Body of pancreas (tissue), 4 donors: ENCODE measurements around the gene COPG1. TPM values are rescaled to one million over a fixed set of nuclear protein-coding genes. Genes with fewer than 3 reads are reported as not detected.

Experiments
- ATAC-seq: fragments of 150-250 bp; one replicate; pipeline ENCODE4 v1.9.1; 2016
- DNase-seq, 4 donors: peaks; one replicate each; pipeline ENCODE4 v3.0.0-alpha.2; 2019
- H3K27ac ChIP-seq, 4 donors: fragments of 200-600 bp; sonication (generic); 1 replicate in 3 of 4; 2 replicates in 1 of 4; pipeline versions ENCODE4 v1.5.1 to v1.6.1; 2016 to 2019; ENCODE audit warnings: mild to moderate bottlenecking in 1 of 4, mixed read lengths in 1 of 4, moderate library complexity in 1 of 4
- H3K27me3 ChIP-seq, 2 donors: fragments of 200-600 bp; sonication (generic); one replicate each; pipeline ENCODE4 v1.6.0; 2016; ENCODE audit warnings: mild to moderate bottlenecking in 1 of 2
- H3K36me3 ChIP-seq, 2 donors: fragments of 200-600 bp; sonication (generic); replicated peaks in 1 of 2; 2 replicates each; pipeline ENCODE4 v1.5.1; 2016; ENCODE audit warnings: low read depth in 2 of 2; ENCODE audit not compliant: insufficient read depth in 1 of 2
- H3K4me1 ChIP-seq: fragments of 200-600 bp; sonication (generic); one replicate; pipeline ENCODE4 v1.6.0; 2016
- H3K4me3 ChIP-seq, 2 donors: fragments of 200-600 bp; sonication (generic); 1 replicate in 1 of 2; 2 replicates in 1 of 2; pipeline ENCODE4 v1.5.1; 2016 to 2019
- H3K9me3 ChIP-seq, 3 donors: fragments of 200-600 bp; sonication (generic); 1 replicate in 2 of 3; 2 replicates in 1 of 3; pipeline ENCODE4 v1.5.1; 2016
- POLR2A ChIP-seq, 3 donors: fragments of 450-650 bp; IDR thresholded peaks; one replicate each; pipeline ENCODE4 v1.6.1; 2016; ENCODE audit warnings: antibody characterized with exemption in 3 of 3, mild to moderate bottlenecking in 2 of 3
- WGBS, 2 donors: methylation state at CpG; one replicate each; pipeline ENCODE4 v1.1.5; 2017; 5-methylcytosine and 5-hydroxymethylcytosine counted together
- intact Hi-C: fragments of 100-400 bp; cut with DNase I; formaldehyde crosslinking; loops from one replicate; pipeline ENCODE4 v1.15.1; 2023
- total RNA-seq, 2 donors: library from RNA; depleted of rRNA; stranded (reverse); fragments of >200 nt; gene quantifications; one replicate each; pipeline ENCODE4 v1.1.0, GENCODE V29; 2016
- TF ChIP-seq, protein P1 (sequence below), 7 experiments: fragments of 450-650 bp in 4 of 7; fragments of 200-600 bp in 3 of 7; sonication (generic) in 3 of 7; IDR thresholded peaks; one replicate each; pipeline ENCODE4 v1.5.1; 2016 to 2019; ENCODE audit warnings: antibody characterized with exemption in 7 of 7

COPG1 gene
- total RNA-seq, 2 donors from 2014 or later: 62.6 to 75.0 TPM

DNA sequence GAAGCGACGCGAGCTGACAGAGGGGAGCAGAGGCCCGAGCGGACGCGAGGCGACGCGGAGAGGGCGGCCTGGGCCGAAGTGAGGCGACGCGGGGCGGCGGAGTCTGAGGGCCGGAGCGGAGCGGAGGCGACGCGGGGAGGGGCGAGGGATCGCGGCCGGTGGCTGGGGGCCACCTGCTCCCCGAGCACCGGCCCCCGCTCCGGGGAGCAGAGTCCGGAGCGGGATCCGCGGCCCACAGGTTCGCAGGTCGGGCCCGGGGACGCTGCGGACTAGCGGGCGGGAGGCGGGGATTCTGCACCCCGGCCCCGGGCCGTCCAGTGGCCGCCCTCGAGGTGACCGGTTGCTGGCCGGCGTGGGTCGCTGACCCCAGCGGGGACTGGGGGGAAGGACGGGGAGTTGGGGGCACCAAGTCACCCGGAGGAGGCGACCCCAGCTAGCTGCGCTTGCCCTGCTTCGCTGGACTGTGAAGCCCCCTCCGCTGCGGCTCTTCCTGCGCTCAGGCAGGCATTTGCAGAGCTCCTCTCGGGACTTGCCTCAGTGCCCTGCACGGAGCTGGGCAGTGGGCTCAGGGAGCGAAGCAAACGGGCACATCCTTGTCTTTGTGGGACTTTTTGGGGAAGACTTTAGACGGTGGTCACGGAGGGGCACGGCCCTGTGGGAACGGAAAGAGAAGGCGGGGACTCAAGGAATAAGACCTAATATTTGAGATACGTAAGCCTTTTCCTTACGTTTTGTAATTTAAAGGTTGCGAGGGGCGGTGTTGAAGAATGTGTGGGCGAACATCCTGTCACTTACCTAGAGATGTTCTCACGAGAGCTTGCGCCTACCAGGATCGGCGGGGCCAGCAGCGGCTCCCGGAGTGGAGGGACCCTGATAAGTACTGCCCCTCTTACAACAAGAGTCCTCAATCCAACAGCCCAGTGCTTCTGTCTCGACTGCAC is 29.8 kb downstream of the COPG1 start:
- H3K4me1 ChIP-seq: peaks cover 21% of the 10 kb centered on the region
- TF ChIP-seq POLR2A (IDR thresholded peaks at IDR 0.05): peak in 1 of 3 donors; percentile 14
- TF ChIP-seq, protein P1, sequence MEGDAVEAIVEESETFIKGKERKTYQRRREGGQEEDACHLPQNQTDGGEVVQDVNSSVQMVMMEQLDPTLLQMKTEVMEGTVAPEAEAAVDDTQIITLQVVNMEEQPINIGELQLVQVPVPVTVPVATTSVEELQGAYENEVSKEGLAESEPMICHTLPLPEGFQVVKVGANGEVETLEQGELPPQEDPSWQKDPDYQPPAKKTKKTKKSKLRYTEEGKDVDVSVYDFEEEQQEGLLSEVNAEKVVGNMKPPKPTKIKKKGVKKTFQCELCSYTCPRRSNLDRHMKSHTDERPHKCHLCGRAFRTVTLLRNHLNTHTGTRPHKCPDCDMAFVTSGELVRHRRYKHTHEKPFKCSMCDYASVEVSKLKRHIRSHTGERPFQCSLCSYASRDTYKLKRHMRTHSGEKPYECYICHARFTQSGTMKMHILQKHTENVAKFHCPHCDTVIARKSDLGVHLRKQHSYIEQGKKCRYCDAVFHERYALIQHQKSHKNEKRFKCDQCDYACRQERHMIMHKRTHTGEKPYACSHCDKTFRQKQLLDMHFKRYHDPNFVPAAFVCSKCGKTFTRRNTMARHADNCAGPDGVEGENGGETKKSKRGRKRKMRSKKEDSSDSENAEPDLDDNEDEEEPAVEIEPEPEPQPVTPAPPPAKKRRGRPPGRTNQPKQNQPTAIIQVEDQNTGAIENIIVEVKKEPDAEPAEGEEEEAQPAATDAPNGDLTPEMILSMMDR (IDR thresholded peaks at IDR 0.05): no peak
- WGBS, 2 donors: 3% methylated on average over 23 to 58 of the region's 82 CpGs
- H3K9me3 ChIP-seq: no peaks in the 10 kb centered on the region
- H3K27me3 ChIP-seq: no peaks in the 10 kb centered on the region
- H3K4me3 ChIP-seq: peak overlapping the region; percentile 51 to 84
- intact Hi-C loops: no loop called here
- peak overlapping the region; percentile 83 to 96 (median 94) for H3K27ac ChIP-seq
- ATAC-seq (peak; percentile 42), DNase-seq (peak in 3 of 4 donors; percentile 28 to 31 (median 30))
- H3K36me3 ChIP-seq: peaks cover 4 to 11% of the 10 kb centered on the region in 2 donors

DNA sequence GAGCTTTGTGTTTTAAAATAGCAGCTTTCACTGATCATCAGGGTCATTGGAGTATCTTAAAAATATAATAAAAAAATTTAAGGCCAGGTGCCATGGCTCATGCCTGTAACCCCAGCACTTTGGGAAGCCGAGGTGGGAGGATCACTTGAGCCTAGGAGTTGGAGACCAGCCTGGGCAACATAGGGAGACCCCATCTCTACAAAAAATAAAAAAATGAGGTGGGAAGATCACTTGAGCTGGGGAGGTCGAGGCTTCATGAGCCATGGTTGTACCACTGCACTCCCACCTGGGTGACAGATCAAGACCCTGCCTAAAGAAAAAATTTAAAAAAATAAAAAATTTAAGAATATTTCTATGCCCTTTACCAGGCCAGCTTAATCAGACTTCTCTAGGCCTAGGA is 30.8 kb downstream of the COPG1 start:
- no peak for ATAC-seq
- Histone ChIP-seq H3K27ac (peak overlapping the region in 1 of 4 donors; percentile 94), H3K4me1 (peaks cover 21% of the 10 kb centered on the region), H3K4me3 (no peak overlapping the region), H3K9me3 (no peaks in the 10 kb centered on the region), H3K36me3 (peaks cover 4% of the 10 kb centered on the region in 2 donors), H3K27me3 (no peaks in the 10 kb centered on the region)
- intact Hi-C loops: no loop called here
- no peak for DNase-seq
- TF ChIP-seq POLR2A (IDR thresholded peaks at IDR 0.05): no peak
- TF ChIP-seq, protein P1 (IDR thresholded peaks at IDR 0.05): no peak
- WGBS, 2 donors: 81 to 92% methylated on average over 2 of the region's 2 CpGs

DNA sequence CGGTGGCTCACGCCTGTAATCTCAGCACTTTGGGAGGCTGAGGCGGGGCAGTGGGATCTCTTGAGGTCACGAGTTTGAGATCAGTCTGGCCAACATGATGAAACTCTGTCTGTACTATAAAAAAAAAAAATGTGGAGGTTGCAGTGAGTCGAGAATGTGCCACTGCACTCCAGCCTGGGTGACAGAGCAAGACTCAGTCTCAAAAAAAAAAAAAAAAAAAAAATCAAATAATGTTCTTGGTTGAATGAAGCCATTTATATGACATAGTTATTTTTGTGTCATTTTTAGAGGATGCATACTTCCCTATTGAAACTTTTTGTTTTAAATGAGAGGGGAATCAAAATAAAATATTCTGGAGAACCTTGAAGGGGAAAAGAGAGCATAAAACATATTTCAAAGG is 32.3 kb downstream of the COPG1 start:
- Histone ChIP-seq H3K36me3 (peaks cover 0 to 4% of the 10 kb centered on the region in 2 donors), H3K4me3 (no peak overlapping the region), H3K4me1 (peaks cover 21% of the 10 kb centered on the region), H3K27me3 (no peaks in the 10 kb centered on the region), H3K27ac (no peak overlapping the region), H3K9me3 (no peaks in the 10 kb centered on the region)
- DNase-seq: no peak
- TF ChIP-seq, protein P1 (IDR thresholded peaks at IDR 0.05): no peak
- TF ChIP-seq POLR2A (IDR thresholded peaks at IDR 0.05): no peak
- WGBS, 2 donors: 75 to 82% methylated on average over 5 of the region's 5 CpGs
- no peak for ATAC-seq
- intact Hi-C loops: no loop called here

DNA sequence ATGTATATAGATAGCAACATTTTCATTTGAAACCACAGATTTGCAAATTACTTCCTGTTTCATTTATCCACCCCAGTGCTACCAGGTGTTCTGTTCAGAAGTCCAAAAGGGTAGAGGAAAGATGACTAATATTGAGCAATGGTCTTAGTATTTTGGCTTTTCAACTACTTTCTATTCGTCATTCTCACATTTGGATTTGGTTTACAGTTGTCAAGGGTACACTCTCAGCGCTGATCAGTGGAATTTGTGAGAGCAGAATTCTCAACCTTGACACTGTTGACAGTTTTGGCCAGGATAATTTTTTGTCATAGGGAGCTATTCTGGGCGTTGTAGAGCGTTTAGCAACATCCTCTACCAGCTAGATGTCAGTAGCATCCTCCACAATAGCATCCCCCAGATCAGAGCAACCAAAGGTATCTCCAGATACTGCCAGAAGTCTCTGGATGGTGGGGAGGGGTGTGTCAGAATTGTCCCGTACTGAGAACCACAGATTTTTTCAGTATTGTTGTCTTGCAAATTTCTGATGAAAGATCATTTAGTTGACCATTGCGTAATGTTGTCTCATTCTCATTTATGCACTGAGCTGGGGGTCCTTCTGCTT is 33.4 kb downstream of the COPG1 start:
- no peak overlapping the region for H3K27ac ChIP-seq
- no peaks in the 10 kb centered on the region for H3K36me3 ChIP-seq
- no peaks in the 10 kb centered on the region for H3K27me3 ChIP-seq
- no peak overlapping the region for H3K4me3 ChIP-seq
- DNase-seq (no peak), ATAC-seq (no peak)
- peaks cover 17% of the 10 kb centered on the region for H3K4me1 ChIP-seq
- TF ChIP-seq, protein P1 (IDR thresholded peaks at IDR 0.05): no peak
- TF ChIP-seq POLR2A (IDR thresholded peaks at IDR 0.05): no peak
- WGBS, 2 donors: 65 to 80% methylated on average over 6 of the region's 6 CpGs
- no peaks in the 10 kb centered on the region for H3K9me3 ChIP-seq
- intact Hi-C loops: no loop called here
